Tibial artery (tissue), 4 donors: ENCODE measurements around the gene RPRML.
A peak's percentile ranks its signal among the peaks of the same experiment; 100 is the strongest.

Source experiments
- DNase-seq, 2 donors: peaks; one replicate each; pipeline ENCODE4 v3.0.0-alpha.2; 2019
- H3K27ac ChIP-seq, 2 donors: fragments of 200-600 bp; sonication (generic) in 1 of 2; 1 replicate in 1 of 2; 2 replicates in 1 of 2; pipeline ENCODE4 v1.5.1; 2018 to 2019; ENCODE audit warnings: mild to moderate bottlenecking in 1 of 2
- H3K27me3 ChIP-seq, 2 donors: fragments of 200-600 bp; sonication (generic) in 1 of 2; one replicate each; pipeline versions ENCODE4 v1.5.1 to v1.6.0; 2016 to 2019
- H3K36me3 ChIP-seq, 3 donors: fragments of 200-600 bp; sonication (generic) in 2 of 3; one replicate each; pipeline ENCODE4 v1.5.1; 2016 to 2019; ENCODE audit warnings: mild to moderate bottlenecking in 2 of 3
- H3K4me1 ChIP-seq, 4 donors: fragments of 200-600 bp; sonication (generic) in 2 of 4; 1 replicate in 3 of 4; 2 replicates in 1 of 4; pipeline ENCODE4 v1.5.1; 2016 to 2019
- H3K4me3 ChIP-seq, 2 donors: fragments of 200-600 bp; sonication (generic) in 1 of 2; 1 replicate in 1 of 2; 2 replicates in 1 of 2; pipeline ENCODE4 v1.5.1; 2018 to 2019; ENCODE audit warnings: mild to moderate bottlenecking in 2 of 2
- H3K9me3 ChIP-seq, 3 donors: fragments of 200-600 bp; sonication (generic) in 1 of 3; one replicate each; pipeline ENCODE4 v1.5.1; 2016 to 2019
- CTCF ChIP-seq, 2 experiments: fragments of 200-600 bp in 1 of 2; fragments of 450-650 bp in 1 of 2; IDR thresholded peaks; one replicate each; pipeline ENCODE4 v1.5.1; 2017 to 2019; ENCODE audit warnings: antibody characterized with exemption in 2 of 2, mild to moderate bottlenecking in 1 of 2, moderate library complexity in 1 of 2
- intact Hi-C: fragments of 100-400 bp; cut with DNase I; formaldehyde crosslinking; loops from one replicate; pipeline ENCODE4 v1.15.0; 2023; ENCODE audit warnings: low total_unique reads

Gene RPRML

DNA sequence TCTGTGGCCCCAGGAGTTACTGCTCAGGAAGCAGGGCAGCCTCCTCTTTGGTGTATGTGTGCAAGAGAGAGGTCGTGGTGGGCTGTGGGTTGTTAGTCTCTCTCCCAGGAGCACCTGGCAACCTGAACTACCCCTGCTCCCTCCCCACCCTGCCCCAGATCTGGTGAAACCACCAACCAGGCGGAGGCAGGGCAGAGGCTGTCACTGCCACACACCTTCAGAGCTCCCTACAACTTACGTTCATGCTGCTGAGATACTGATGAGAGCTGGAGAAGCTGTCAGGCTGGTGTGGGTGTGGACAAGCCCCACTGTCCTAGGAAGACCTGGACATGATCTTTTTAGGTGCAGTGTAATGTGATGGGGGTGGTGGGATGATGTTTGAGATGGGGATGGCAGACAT, 31.8 kb downstream of the RPRML start:
- H3K9me3 ChIP-seq = no peaks in the 10 kb centered on the region
- intact Hi-C loops = no loop called here
- no peak overlapping the region for H3K4me3 ChIP-seq
- peaks cover 0 to 22% (median 17%) of the 10 kb centered on the region in 4 donors for H3K4me1 ChIP-seq
- H3K36me3 ChIP-seq = peaks cover 0 to 12% (median 5%) of the 10 kb centered on the region in 3 donors
- no peak for TF ChIP-seq CTCF (IDR thresholded peaks at IDR 0.05)
- H3K27ac ChIP-seq = no peak overlapping the region
- DNase-seq = no peak
- H3K27me3 ChIP-seq = peaks cover 0 to 21% of the 10 kb centered on the region in 2 donors

GRCh38 chr17:46944931-46945330, 34.1 kb downstream of the RPRML start:
- Histone ChIP-seq H3K27ac (no peak overlapping the region), H3K9me3 (no peaks in the 10 kb centered on the region), H3K4me3 (no peak overlapping the region), H3K36me3 (peaks cover 0 to 22% (median 15%) of the 10 kb centered on the region in 3 donors), H3K27me3 (peaks cover 0 to 14% of the 10 kb centered on the region in 2 donors), H3K4me1 (peaks cover 0 to 22% (median 17%) of the 10 kb centered on the region in 4 donors)
- TF ChIP-seq CTCF (IDR thresholded peaks at IDR 0.05) = no peak
- intact Hi-C loops = loop anchor here (5.0 kb wide), 1 partner anchor 52 kb away; no protein-coding TSS in a partner anchor
- no peak for DNase-seq

DNA sequence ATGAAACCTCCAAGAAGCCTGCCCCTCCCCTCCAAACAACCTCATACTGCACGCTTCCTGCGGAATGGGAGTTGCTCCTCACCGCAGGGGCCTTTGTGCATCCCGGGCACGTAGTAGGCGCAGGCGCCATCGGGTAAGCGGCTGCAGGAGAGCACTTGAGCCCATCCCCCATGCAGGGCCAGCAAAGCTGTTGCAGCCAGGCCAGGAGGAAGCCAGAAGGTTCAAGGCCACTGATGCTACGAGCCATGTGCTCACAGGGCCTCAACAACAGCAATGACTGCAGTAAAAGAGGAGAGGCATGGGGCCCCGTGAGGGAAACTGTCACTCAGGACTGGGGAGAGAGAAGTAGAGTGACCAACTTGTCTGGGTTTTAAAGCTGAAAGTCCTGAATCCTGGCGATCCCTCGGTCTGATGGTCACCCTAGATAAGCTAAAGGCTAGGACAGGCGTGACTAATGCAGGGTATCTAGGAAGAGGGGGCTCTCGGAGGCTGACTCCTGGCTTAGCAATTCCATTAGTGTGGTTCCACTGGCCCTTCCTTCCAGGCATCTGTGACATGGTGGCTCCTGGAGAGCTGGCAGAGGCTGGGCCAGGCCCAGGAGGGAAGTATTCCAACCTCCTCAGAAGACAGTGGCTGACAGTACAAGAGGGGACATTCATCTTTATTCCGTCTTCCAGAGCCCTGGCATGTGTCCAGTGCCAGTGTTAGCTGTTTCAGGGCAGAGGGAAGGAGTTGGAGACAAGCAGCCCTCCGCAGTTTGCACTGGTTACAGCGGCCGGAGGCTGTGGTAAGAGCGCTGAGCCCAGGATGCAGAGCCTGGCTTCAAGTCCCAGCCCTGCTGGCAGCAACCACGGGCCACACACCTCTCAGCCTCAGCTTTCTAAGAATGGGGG, 35.3 kb downstream of the RPRML start:
- TF ChIP-seq CTCF (IDR thresholded peaks at IDR 0.05) = no peak
- Histone ChIP-seq H3K27ac (no peak overlapping the region), H3K36me3 (peaks cover 4 to 25% (median 22%) of the 10 kb centered on the region in 3 donors), H3K9me3 (no peaks in the 10 kb centered on the region), H3K27me3 (peaks cover 0 to 6% of the 10 kb centered on the region in 2 donors), H3K4me1 (peaks cover 0 to 22% (median 17%) of the 10 kb centered on the region in 4 donors), H3K4me3 (no peak overlapping the region)
- DNase-seq = no peak
- intact Hi-C loops = loop anchor here (5.0 kb wide), 1 partner anchor 54 kb away; no protein-coding TSS in a partner anchor

DNA sequence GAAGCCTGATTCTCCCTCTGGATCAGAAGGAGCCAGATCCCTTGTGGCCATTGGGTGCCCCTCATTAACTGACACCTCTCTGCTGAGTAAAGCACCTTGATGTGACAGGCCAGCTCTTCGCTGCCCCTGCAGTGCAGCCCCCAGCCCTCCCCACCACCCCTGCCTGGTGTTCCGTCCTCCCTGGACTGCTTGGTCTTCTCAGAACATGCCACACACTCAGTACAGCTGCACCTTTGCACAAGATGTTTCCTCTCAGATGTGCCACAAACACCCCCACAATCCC, 35.9 kb downstream of the RPRML start:
- Histone ChIP-seq H3K9me3 (no peaks in the 10 kb centered on the region), H3K27ac (no peak overlapping the region), H3K4me3 (no peak overlapping the region), H3K4me1 (peaks cover 0 to 22% (median 17%) of the 10 kb centered on the region in 4 donors), H3K27me3 (peaks cover 0 to 2% of the 10 kb centered on the region in 2 donors), H3K36me3 (peaks cover 10 to 28% (median 28%) of the 10 kb centered on the region in 3 donors)
- TF ChIP-seq CTCF (IDR thresholded peaks at IDR 0.05) = no peak
- intact Hi-C loops = loop anchor here (5.0 kb wide), 1 partner anchor 54 kb away; no protein-coding TSS in a partner anchor
- no peak for DNase-seq

GRCh38 chr17:46942441-46943217, 36.4 kb downstream of the RPRML start:
- peak; percentile 63 to 79 for DNase-seq
- H3K36me3 ChIP-seq = peaks cover 15 to 33% (median 33%) of the 10 kb centered on the region in 3 donors
- H3K27me3 ChIP-seq = peaks cover 0 to 2% of the 10 kb centered on the region in 2 donors
- peaks cover 0 to 22% (median 17%) of the 10 kb centered on the region in 4 donors for H3K4me1 ChIP-seq
- intact Hi-C loops = loop anchor here (5.0 kb wide), 1 partner anchor 55 kb away; no protein-coding TSS in a partner anchor
- no peak overlapping the region for H3K4me3 ChIP-seq
- no peak overlapping the region for H3K27ac ChIP-seq
- peak; percentile 63 to 73 for TF ChIP-seq CTCF (IDR thresholded peaks at IDR 0.05)
- no peaks in the 10 kb centered on the region for H3K9me3 ChIP-seq
